Upper lobe of left lung (tissue), 6 donors: ENCODE data around the gene NUP98. TPM values are rescaled to one million over a fixed set of nuclear protein-coding genes. Genes with fewer than 3 reads are reported as not detected.

Experiments
- ATAC-seq, 2 donors: fragments of 200-7000 bp; cut with Tn5 transposase; one replicate each; pipeline ENCODE4 v1.9.1; 2022; ENCODE audit warnings: mild to moderate bottlenecking in 2 of 2, moderate library complexity in 2 of 2; ENCODE audit not compliant: low FRiP score in 2 of 2
- DNase-seq, 2 donors: peaks; one replicate each; pipeline ENCODE4 v3.0.0-alpha.2; 2019 to 2020
- H3K27ac ChIP-seq, 4 donors: fragments of 200-600 bp; sonication (generic); one replicate each; pipeline ENCODE4 v1.5.1; 2016 to 2019
- H3K27me3 ChIP-seq, 4 donors: fragments of 200-600 bp; sonication (generic); one replicate each; pipeline ENCODE4 v1.5.1; 2017 to 2019
- H3K36me3 ChIP-seq, 4 donors: fragments of 200-600 bp; sonication (generic); one replicate each; pipeline ENCODE4 v1.5.1; 2016 to 2019
- H3K4me1 ChIP-seq, 4 donors: fragments of 200-600 bp; sonication (generic); one replicate each; pipeline ENCODE4 v1.5.1; 2018 to 2019
- H3K4me3 ChIP-seq, 4 donors: fragments of 200-600 bp; sonication (generic); one replicate each; pipeline ENCODE4 v1.5.1; 2017 to 2019; ENCODE audit warnings: mild to moderate bottlenecking in 2 of 4, moderate library complexity in 1 of 4
- H3K9me3 ChIP-seq, 4 donors: fragments of 200-600 bp; sonication (generic); one replicate each; pipeline ENCODE4 v1.5.1; 2018 to 2019
- CTCF ChIP-seq, 6 experiments: fragments of 450-650 bp in 4 of 6; fragments of 200-600 bp in 2 of 6; sonication (generic) in 2 of 6; IDR thresholded peaks; one replicate each; pipeline ENCODE4 v1.5.1; 2016 to 2019; ENCODE audit warnings: antibody characterized with exemption in 6 of 6
- EP300 ChIP-seq, 4 donors: sonication (generic); formaldehyde crosslinking; IDR thresholded peaks; one replicate each; pipeline ENCODE4 v1.5.1; 2017; ENCODE audit warnings: antibody characterized with exemption in 4 of 4, control low read depth in 2 of 4
- POLR2A ChIP-seq, 4 donors: fragments of 450-650 bp; IDR thresholded peaks; one replicate each; pipeline ENCODE4 v1.5.1; 2016 to 2017; ENCODE audit warnings: antibody characterized with exemption in 4 of 4, mild to moderate bottlenecking in 2 of 4
- POLR2AphosphoS5 ChIP-seq, 2 donors: sonication (generic); formaldehyde crosslinking; IDR thresholded peaks; one replicate each; pipeline ENCODE4 v1.5.1; 2017; ENCODE audit warnings: antibody characterized with exemption in 2 of 2
- WGBS, 2 donors: methylation state at CpG; one replicate each; pipeline ENCODE4 v1.1.5; 2017 to 2018; 5-methylcytosine and 5-hydroxymethylcytosine counted together
- total RNA-seq, 6 donors: library from RNA; depleted of rRNA in 4 of 6; stranded (reverse); fragments of >200 nt in 4 of 6; gene quantifications; one replicate each; pipeline versions ENCODE4 v1.1.0 to v1.2.1, GENCODE V29; 2016 to 2021
- donor health status: DM: no; HTN: no; CAD: no; lungs with moderate emphysema.
- donor health status: DM: no; HTN: yes; CAD: no; lungs with severe emphysema.

NUP98 gene
- total RNA-seq, 6 donors from 2014 or later: 66.6 to 127 (median 86.1) TPM

- Histone ChIP-seq H3K4me3 (no peak overlapping the region), H3K36me3 (no peaks in the 10 kb centered on the region), H3K4me1 (peaks cover 12 to 21% (median 18%) of the 10 kb centered on the region in 4 donors), H3K9me3 (no peaks in the 10 kb centered on the region), H3K27ac (peak overlapping the region in 1 of 4 donors; percentile 80), H3K27me3 (no peaks in the 10 kb centered on the region)
- WGBS, 2 donors: 67 to 79% methylated on average over 6 to 8 of the region's 8 CpGs
- ATAC-seq: no peak
- no peak for DNase-seq
- TF ChIP-seq EP300 (IDR thresholded peaks at IDR 0.05) (no peak), CTCF (IDR thresholded peaks at IDR 0.05) (no peak)
Observed at GRCh38 chr11:3641191-3641590, 156.2 kb downstream of the NUP98 start.

- Histone ChIP-seq H3K4me3 (no peak overlapping the region), H3K36me3 (no peaks in the 10 kb centered on the region), H3K4me1 (peaks cover 12 to 21% (median 18%) of the 10 kb centered on the region in 4 donors), H3K27me3 (no peaks in the 10 kb centered on the region), H3K9me3 (no peaks in the 10 kb centered on the region), H3K27ac (no peak overlapping the region)
- TF ChIP-seq EP300 (IDR thresholded peaks at IDR 0.05): no peak
- no peak for TF ChIP-seq CTCF (IDR thresholded peaks at IDR 0.05)
- no peak for TF ChIP-seq POLR2AphosphoS5 (IDR thresholded peaks at IDR 0.05)
- no peak for TF ChIP-seq POLR2A (IDR thresholded peaks at IDR 0.05)
- DNase-seq: peak in 1 of 2 donors; percentile 73
- WGBS, 2 donors: 96 to 100% methylated on average over 8 to 14 of the region's 14 CpGs
- no peak for ATAC-seq
Observed at GRCh38 chr11:3639841-3640240, 157.5 kb downstream of the NUP98 start.

- 92% methylated on average over 3 to 5 of the region's 5 CpGs for WGBS, 2 donors
- H3K9me3 ChIP-seq: no peaks in the 10 kb centered on the region
- H3K4me1 ChIP-seq: peaks cover 12 to 20% (median 16%) of the 10 kb centered on the region in 4 donors
- no peak for TF ChIP-seq EP300 (IDR thresholded peaks at IDR 0.05)
- TF ChIP-seq POLR2A (IDR thresholded peaks at IDR 0.05): no peak
- no peak for TF ChIP-seq CTCF (IDR thresholded peaks at IDR 0.05)
- no peak for TF ChIP-seq POLR2AphosphoS5 (IDR thresholded peaks at IDR 0.05)
- ATAC-seq (no peak), DNase-seq (no peak)
- no peak overlapping the region for H3K27ac ChIP-seq
- no peaks in the 10 kb centered on the region for H3K36me3 ChIP-seq
- H3K4me3 ChIP-seq: no peak overlapping the region
- no peaks in the 10 kb centered on the region for H3K27me3 ChIP-seq
Observed at GRCh38 chr11:3638513-3638912, 158.8 kb downstream of the NUP98 start.

- 87 to 89% methylated on average over 13 of the region's 13 CpGs for WGBS, 2 donors
- Histone ChIP-seq H3K27me3 (no peaks in the 10 kb centered on the region), H3K4me3 (no peak overlapping the region), H3K4me1 (peaks cover 0 to 7% (median 3%) of the 10 kb centered on the region in 4 donors), H3K9me3 (no peaks in the 10 kb centered on the region), H3K36me3 (no peaks in the 10 kb centered on the region), H3K27ac (no peak overlapping the region)
- ATAC-seq (no peak), DNase-seq (no peak)
- TF ChIP-seq CTCF (IDR thresholded peaks at IDR 0.05) (no peak), POLR2A (IDR thresholded peaks at IDR 0.05) (no peak), EP300 (IDR thresholded peaks at IDR 0.05) (no peak), POLR2AphosphoS5 (IDR thresholded peaks at IDR 0.05) (no peak)
Observed at GRCh38 chr11:3637201-3637600, 160.2 kb downstream of the NUP98 start.

- no peak overlapping the region for H3K4me3 ChIP-seq
- ATAC-seq (no peak), DNase-seq (no peak)
- H3K27ac ChIP-seq: no peak overlapping the region
- no peaks in the 10 kb centered on the region for H3K9me3 ChIP-seq
- no peaks in the 10 kb centered on the region for H3K4me1 ChIP-seq
- TF ChIP-seq POLR2AphosphoS5 (IDR thresholded peaks at IDR 0.05) (no peak), CTCF (IDR thresholded peaks at IDR 0.05) (no peak), EP300 (IDR thresholded peaks at IDR 0.05) (no peak), POLR2A (IDR thresholded peaks at IDR 0.05) (no peak)
- H3K36me3 ChIP-seq: no peaks in the 10 kb centered on the region
- WGBS, 2 donors: 93 to 95% methylated on average over 15 of the region's 15 CpGs
- H3K27me3 ChIP-seq: no peaks in the 10 kb centered on the region
Observed at GRCh38 chr11:3635641-3636375, 161.5 kb downstream of the NUP98 start.
